Neural cell (in vitro differentiated cells): ENCODE results near the gene PARVB.
"Not testable (repeated sequence)": the region's sequence is repeated elsewhere in the genome, so short reads cannot be mapped to it uniquely, and the experiment has no call there.

ENCODE experiments used
- EP300 ChIP-seq: fragments of 450-650 bp; conservative IDR thresholded peaks from 2 replicates; pipeline ENCODE4 v1.6.1; 2014; ENCODE audit warnings: antibody characterized with exemption, mild to moderate bottlenecking, moderate library complexity; ENCODE audit not compliant: poor library complexity, severe bottlenecking
- RAD21 ChIP-seq: fragments of 450-650 bp; conservative IDR thresholded peaks from 2 replicates; pipeline ENCODE4 v1.6.1; 2014; ENCODE audit warnings: antibody characterized with exemption, mild to moderate bottlenecking, moderate library complexity
- TF ChIP-seq, protein P1 (sequence below): fragments of 450-650 bp; IDR thresholded peaks from 2 replicates; pipeline ENCODE4 v1.5.1; 2014; ENCODE audit warnings: antibody characterized with exemption, mild to moderate bottlenecking, moderate library complexity; ENCODE audit not compliant: poor library complexity, severe bottlenecking

GRCh38 chr22:44016586-44016985 lies 7.5 kb upstream of the PARVB start:
- TF ChIP-seq, protein P1, sequence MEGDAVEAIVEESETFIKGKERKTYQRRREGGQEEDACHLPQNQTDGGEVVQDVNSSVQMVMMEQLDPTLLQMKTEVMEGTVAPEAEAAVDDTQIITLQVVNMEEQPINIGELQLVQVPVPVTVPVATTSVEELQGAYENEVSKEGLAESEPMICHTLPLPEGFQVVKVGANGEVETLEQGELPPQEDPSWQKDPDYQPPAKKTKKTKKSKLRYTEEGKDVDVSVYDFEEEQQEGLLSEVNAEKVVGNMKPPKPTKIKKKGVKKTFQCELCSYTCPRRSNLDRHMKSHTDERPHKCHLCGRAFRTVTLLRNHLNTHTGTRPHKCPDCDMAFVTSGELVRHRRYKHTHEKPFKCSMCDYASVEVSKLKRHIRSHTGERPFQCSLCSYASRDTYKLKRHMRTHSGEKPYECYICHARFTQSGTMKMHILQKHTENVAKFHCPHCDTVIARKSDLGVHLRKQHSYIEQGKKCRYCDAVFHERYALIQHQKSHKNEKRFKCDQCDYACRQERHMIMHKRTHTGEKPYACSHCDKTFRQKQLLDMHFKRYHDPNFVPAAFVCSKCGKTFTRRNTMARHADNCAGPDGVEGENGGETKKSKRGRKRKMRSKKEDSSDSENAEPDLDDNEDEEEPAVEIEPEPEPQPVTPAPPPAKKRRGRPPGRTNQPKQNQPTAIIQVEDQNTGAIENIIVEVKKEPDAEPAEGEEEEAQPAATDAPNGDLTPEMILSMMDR = not testable (repeated sequence)
- not testable (repeated sequence) for TF ChIP-seq EP300, RAD21
